Endothelial cell (in vitro differentiated cells): ENCODE measurements around the gene GABRG3. TPM values are rescaled to one million over a fixed set of nuclear protein-coding genes. Genes with fewer than 3 reads are reported as not detected.

Experiments used
- DNase-seq: peaks from one replicate; pipeline ENCODE4 v3.0.0; 2021; ENCODE audit warnings: low spot score
- H3K27ac Mint-ChIP-seq: one replicate; pipeline ENCODE4 v1.8.0; 2021; ENCODE audit warnings: mixed read lengths, inconsistent platforms; ENCODE audit not compliant: unreplicated experiment
- H3K27me3 Mint-ChIP-seq: one replicate; pipeline ENCODE4 v1.8.0; 2021; ENCODE audit warnings: mild to moderate bottlenecking, moderate library complexity, mixed read lengths, inconsistent platforms; ENCODE audit not compliant: unreplicated experiment
- H3K36me3 Mint-ChIP-seq: one replicate; pipeline ENCODE4 v1.8.0; 2021; ENCODE audit warnings: mild to moderate bottlenecking, low read depth, mixed read lengths, inconsistent platforms; ENCODE audit not compliant: unreplicated experiment
- H3K4me1 Mint-ChIP-seq: one replicate; pipeline ENCODE4 v1.8.0; 2021; ENCODE audit warnings: mild to moderate bottlenecking, mixed read lengths, inconsistent platforms; ENCODE audit not compliant: unreplicated experiment
- H3K4me3 Mint-ChIP-seq: one replicate; pipeline ENCODE4 v1.8.0; 2021; ENCODE audit warnings: mild to moderate bottlenecking, mixed read lengths, inconsistent platforms; ENCODE audit not compliant: unreplicated experiment
- H3K9me3 Mint-ChIP-seq: one replicate; pipeline ENCODE4 v1.8.0; 2021; ENCODE audit warnings: mixed read lengths, inconsistent platforms; ENCODE audit not compliant: unreplicated experiment
- total RNA-seq: library from RNA; stranded (reverse); fragmentation: NEBNext Ultra II Directional; extraction: Animal tissue kit (Norgen Biotek cat#: 25700); gene quantifications from one replicate; pipeline ENCODE4 v1.2.1, GENCODE V29; 2021; ENCODE audit not compliant: unreplicated experiment
- TF ChIP-seq, protein P1 (sequence below): fragments of 200-600 bp; sonication (generic); IDR thresholded peaks from one replicate; pipeline ENCODE4 v1.5.0; 2021; ENCODE audit warnings: antibody characterized with exemption; ENCODE audit not compliant: unreplicated experiment

The GABRG3 gene
- total RNA-seq, 1 donor from 2014 or later, result 0.21 TPM

DNA sequence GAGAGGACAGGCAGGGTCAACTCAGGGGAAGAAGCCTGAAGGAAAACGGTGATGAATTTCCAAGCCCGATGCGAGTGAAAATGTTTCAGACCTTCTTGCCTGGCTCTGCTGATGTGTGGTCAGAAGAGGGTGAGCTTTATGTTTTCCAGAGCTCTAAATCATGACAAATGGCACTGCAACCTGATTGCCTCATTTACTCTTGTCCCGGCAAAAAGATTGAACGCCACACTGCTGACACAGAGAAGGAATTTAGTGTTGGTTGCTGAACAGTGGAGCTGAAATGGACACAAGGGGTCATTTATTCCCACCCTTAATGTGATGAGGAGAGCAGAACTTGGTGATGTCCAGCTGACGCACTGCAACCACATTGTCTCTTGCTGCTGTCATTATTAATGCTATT lies 36.1 kb upstream of the GABRG3 start:
- no peak for DNase-seq
- no peaks in the 10 kb centered on the region for H3K4me1 Mint-ChIP-seq
- no peak overlapping the region for H3K4me3 Mint-ChIP-seq
- no peaks in the 10 kb centered on the region for H3K9me3 Mint-ChIP-seq
- peaks cover 4% of the 10 kb centered on the region for H3K27me3 Mint-ChIP-seq
- no peak overlapping the region for H3K27ac Mint-ChIP-seq
- no peaks in the 10 kb centered on the region for H3K36me3 Mint-ChIP-seq
- TF ChIP-seq, protein P1, sequence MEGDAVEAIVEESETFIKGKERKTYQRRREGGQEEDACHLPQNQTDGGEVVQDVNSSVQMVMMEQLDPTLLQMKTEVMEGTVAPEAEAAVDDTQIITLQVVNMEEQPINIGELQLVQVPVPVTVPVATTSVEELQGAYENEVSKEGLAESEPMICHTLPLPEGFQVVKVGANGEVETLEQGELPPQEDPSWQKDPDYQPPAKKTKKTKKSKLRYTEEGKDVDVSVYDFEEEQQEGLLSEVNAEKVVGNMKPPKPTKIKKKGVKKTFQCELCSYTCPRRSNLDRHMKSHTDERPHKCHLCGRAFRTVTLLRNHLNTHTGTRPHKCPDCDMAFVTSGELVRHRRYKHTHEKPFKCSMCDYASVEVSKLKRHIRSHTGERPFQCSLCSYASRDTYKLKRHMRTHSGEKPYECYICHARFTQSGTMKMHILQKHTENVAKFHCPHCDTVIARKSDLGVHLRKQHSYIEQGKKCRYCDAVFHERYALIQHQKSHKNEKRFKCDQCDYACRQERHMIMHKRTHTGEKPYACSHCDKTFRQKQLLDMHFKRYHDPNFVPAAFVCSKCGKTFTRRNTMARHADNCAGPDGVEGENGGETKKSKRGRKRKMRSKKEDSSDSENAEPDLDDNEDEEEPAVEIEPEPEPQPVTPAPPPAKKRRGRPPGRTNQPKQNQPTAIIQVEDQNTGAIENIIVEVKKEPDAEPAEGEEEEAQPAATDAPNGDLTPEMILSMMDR, result no peak

DNA sequence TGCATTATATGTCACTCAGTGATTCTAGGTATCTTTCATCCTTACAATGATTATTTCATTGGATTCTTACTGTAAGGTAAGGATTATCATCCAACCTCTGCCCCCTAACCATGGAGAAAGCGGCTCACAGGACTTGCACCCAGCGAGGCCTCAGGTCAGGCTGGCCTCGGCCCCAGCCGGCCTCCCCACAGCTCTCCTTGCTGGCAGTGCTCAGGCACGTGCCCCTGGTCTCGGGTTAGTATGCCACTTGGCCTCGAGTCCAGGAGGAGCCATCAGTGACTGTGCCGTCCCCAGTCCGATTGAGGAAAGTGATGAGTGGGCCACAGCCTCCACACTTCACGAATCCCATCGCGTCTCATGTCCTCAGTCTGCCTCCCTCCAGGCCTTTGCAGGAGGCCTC lies 35.7 kb upstream of the GABRG3 start:
- no peaks in the 10 kb centered on the region for H3K9me3 Mint-ChIP-seq
- TF ChIP-seq, protein P1, result no peak
- no peak for DNase-seq
- H3K4me3 Mint-ChIP-seq, result no peak overlapping the region
- H3K27me3 Mint-ChIP-seq, result peaks cover 4% of the 10 kb centered on the region
- H3K27ac Mint-ChIP-seq, result no peak overlapping the region
- H3K36me3 Mint-ChIP-seq, result no peaks in the 10 kb centered on the region
- H3K4me1 Mint-ChIP-seq, result no peaks in the 10 kb centered on the region

DNA sequence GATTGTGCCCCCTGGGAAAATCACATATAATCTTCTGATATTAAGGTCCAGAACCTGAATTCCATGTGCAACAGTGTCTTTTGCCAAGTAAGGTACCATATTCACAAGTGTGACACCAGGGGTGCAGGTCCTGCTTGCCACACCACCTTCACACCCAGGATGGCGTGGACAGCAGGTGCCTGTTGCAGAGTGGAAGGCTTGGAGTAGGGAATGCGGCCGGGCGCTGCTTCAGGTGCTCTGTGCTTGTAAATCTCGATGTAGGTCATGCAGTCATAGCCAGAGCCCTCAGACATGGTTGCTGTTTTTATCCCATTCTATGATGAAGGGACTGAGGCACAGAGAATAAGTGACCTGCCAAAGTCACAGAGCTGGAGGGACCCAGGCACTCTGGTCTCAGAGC lies 34.5 kb upstream of the GABRG3 start:
- H3K4me3 Mint-ChIP-seq, result no peak overlapping the region

DNA sequence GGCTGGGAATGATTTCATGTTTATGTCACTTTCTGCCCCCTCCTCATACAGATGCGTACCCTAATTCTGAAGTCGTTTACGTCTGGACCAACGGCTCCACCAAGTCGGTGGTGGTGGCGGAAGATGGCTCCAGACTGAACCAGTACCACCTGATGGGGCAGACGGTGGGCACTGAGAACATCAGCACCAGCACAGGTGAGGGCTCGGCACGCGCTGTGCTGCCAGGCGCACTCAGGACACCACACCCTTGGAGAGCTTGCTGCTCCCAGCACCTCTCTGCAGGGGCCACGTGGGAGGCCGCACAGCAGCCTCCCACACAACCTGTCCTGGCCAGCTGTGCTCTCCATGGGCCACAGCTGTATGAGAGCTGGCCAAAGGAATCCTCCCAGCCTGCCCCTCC lies 33.8 kb upstream of the GABRG3 start:
- no peaks in the 10 kb centered on the region for H3K9me3 Mint-ChIP-seq
- peaks cover 4% of the 10 kb centered on the region for H3K27me3 Mint-ChIP-seq
- H3K27ac Mint-ChIP-seq, result no peak overlapping the region

More for the DNA sequence above, 34.5 kb upstream of the GABRG3 start:
- no peaks in the 10 kb centered on the region for H3K4me1 Mint-ChIP-seq
- no peaks in the 10 kb centered on the region for H3K36me3 Mint-ChIP-seq
- H3K9me3 Mint-ChIP-seq, result no peaks in the 10 kb centered on the region
- TF ChIP-seq, protein P1, result no peak
- peaks cover 4% of the 10 kb centered on the region for H3K27me3 Mint-ChIP-seq
- H3K27ac Mint-ChIP-seq, result no peak overlapping the region
- DNase-seq, result no peak

DNA sequence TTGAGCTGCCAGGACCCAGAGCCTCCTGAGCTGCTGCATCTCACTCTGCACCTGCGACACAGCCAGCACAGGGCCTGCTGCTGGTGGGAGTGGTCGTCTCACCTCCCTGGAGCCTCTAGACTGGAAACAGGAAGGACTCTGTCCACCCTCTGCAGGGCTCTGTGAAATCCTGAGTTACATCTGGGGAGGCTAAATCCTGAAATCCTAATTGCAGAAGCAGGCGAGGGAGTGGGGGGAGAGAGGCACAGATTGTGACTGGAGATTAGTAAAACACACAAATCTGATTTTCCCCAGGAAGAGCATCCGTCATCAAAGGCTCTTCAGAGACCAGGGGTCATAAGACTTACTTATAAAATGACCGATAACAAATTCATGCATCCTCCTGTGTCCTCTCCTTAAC lies 31.6 kb upstream of the GABRG3 start:
- TF ChIP-seq, protein P1, result no peak
- Mint-ChIP-seq H3K9me3 (no peaks in the 10 kb centered on the region), H3K4me3 (no peak overlapping the region), H3K36me3 (no peaks in the 10 kb centered on the region), H3K27me3 (peaks cover 6% of the 10 kb centered on the region), H3K4me1 (no peaks in the 10 kb centered on the region), H3K27ac (no peak overlapping the region)
- DNase-seq, result no peak

More for the DNA sequence above, 33.8 kb upstream of the GABRG3 start:
- TF ChIP-seq, protein P1, result no peak
- DNase-seq, result no peak
- Mint-ChIP-seq H3K36me3 (no peaks in the 10 kb centered on the region), H3K4me3 (no peak overlapping the region), H3K4me1 (no peaks in the 10 kb centered on the region)
